ENCODE results near the gene PTPN20. TPM values are rescaled to one million over a fixed set of nuclear protein-coding genes. Genes with fewer than 3 reads are reported as not detected.

The PTPN20 gene
- total RNA-seq, 1 donor from 2014 or later, result 0.13 TPM

DNA sequence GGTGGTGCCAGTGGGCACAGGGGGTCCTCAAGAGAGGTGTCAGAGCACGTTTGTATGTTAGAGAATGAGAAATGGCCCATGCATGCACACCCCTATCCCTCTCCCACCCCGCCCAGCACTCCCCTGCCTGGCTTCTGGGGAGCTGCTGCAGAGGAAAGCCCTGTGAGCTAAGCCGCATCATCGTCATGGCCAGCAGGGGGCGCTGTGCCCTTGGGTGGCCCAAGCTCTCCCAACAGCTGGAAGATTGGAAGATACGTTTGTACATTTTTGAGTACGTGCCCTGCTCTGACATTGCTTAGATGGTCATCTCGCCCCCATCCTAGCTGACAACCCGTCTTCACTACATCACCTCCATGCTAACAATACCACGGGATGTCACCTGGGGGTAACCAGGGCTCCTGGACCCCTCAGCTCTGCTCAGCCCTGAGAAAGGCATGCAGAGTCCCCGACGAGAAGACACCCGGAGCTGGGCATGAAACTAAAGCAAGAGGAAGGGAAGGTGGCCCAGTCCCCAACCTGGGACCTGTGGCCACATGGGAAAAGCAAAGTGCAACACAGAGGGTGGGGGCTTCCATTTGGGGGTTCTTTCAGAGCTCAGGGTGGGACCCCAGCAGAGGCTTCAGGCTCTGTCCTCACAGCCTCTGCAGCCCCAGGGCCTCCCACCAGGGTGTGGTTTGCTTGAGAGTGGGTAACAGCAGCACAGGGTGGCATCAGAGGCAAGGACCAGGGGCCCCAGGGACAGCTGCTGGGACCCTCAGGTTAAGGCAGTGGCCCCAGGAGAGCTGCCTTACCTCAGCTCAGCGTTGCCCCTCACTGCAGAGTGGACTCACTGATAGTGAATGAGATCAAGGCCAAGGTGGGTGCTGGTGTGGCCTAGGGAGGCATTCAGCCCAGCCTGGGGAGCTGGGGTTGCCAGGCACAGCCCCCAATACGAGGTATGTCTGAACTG lies 136.6 kb downstream of the PTPN20 start:
- DNase-seq (ENCODE audit: low read depth in 2 of 2), result peak; percentile 45 to 68

DNA sequence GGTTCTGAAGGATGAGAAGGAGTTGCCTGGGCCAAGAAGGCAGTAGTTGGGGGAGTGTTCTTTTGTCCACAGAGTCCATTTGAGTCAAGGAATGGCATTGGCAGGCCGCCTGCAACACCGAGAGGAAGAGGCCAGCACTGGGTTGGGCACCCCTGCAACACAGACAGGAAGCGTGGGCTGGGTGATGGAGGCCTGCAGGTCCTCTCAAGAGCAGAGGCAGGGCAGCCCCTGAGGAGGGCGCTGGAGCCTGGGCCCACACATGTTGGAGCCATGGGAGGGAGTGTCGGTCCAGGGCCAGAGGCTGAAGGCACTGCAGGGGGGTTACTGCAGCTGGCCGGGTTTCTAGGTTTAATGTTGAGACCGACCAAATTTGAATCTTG lies 137.3 kb downstream of the PTPN20 start:
- no peak for DNase-seq (ENCODE audit: low read depth in 2 of 2)

DNA sequence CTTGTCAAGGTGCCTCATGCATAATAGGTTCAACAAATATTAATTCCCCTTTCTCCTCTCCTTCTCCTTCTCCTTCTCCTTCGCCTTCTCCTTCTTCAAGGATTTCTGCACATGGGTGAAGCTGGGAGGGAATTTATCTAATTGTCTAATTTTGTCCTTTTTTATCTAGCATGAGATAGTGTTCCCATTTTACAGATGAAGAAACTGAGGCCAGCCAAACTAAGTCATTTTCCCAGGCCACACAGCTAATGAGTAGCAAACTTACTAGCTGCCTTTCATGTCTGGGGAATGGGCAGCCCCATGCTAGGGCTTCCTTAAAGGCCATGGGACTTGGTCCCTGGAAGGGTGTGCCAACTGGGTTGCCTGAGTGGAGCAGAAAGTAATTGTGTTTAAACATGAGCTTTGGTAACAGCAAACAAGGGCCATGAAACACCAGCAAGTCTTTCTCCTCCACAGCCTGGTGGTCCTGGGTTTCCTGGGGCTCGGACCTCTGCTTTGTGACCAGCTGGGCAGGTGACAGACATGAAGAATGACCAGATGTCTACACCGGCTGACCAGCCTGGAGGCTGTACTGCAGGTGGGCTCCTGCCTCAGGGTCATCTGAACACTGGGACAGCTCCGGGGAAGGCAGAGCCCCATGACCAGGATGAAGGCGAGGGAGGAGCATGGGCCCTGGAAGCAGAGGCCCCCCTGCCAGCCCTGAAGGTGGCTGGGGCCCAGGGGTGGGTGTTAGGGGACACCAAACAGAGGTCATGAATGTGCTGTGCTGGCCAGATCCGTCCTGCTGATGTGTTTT lies 138.0 kb downstream of the PTPN20 start:
- DNase-seq (ENCODE audit: low read depth in 2 of 2), result no peak

DNA sequence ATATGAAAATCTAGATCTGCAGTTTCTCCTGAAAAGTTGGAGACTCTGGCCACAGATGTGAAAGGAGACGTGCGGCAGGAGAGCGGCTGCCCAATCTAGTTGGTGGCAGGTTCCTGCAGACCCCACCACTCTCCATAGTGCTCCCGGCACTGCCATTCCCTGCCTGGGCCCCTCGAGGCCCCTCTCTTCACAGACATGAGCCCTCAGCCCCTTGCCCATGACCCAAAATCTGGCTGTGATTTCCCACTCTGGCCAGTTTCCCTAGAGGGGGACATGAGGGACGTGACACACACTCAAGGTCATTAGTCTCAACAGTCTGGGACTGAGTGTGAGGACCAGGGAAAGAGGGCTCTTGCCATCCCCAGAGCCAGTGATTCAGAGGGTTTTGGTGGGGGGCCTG lies 138.7 kb downstream of the PTPN20 start:
- no peak for DNase-seq (ENCODE audit: low read depth in 2 of 2)

DNA sequence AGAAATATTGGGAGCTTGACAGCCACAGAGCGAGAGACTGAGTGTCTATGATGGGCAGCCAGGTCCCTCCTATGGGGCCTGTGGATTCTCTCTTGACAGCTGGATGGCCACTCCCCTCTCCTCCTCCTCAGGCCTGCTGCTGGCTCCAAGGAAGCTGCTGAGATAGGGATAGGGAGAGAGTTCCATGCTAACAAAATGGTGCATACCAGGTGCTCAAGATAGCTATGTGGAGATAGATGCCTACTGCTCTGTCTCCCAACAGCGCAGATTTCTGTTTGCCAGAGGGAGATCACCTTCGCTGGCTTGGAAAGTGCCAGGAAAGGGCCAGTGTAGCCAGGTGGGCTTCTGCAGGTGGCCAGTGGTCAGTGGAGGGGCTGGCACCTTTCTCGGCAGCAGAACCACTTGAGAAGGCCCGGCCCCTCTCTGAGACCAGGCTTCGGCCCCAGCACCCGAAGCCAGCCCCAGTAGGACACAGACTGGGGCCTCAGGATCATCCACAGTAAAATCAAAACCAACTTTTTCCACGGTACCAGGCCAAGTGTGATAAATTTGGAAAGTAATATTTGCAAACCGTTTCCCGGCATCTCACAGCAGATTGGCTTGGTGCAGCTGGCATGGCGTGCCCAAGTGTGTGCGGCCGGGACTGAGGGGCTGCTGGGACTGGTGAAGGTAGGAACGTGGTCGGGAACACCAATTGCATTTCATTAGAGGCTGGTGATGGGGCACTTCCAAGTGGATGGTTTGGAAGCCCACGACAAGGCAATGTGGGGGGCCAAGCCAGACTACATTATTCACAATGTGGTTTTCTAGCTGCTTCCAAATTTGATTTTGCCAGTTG lies 139.6 kb downstream of the PTPN20 start:
- no peak for DNase-seq (ENCODE audit: low read depth in 2 of 2)

DNA sequence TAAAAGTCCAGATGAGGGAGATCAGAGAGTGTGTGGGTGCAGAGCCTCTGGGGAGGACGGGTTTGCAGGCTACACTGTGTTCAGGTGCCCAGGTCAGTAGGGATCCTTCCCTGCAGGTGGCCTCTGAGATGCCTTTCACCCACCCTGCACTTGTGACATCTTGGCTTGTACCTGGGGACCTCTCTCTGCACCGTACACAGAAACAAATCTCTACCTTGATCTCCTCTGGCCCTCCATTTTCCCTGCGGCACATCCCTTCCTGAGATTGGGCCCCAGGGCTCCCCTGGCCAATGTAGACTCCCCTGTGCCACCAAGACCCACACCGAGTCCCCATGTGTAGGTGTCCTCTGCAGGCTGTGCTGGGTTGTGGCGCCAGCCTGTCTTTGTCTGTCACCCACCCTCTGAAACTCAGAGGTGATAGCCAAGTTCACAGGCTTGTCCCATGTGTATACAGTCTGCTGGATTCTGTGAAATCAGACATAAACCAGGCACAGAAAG lies 140.6 kb downstream of the PTPN20 start:
- no peak for DNase-seq (ENCODE audit: low read depth in 2 of 2)
